SK-N-MC (cell line): ENCODE data around the gene DUSP16.

ENCODE experiments used
- EZH2 ChIP-seq: fragments of 200-600 bp; sonication (generic); IDR thresholded peaks from one replicate; pipeline ENCODE4 v1.6.1; 2017; ENCODE audit warnings: antibody characterized with exemption
- POLR2AphosphoS5 ChIP-seq: IDR thresholded peaks from 2 replicates; pipeline ENCODE4 v1.6.1; 2012; ENCODE audit warnings: mild to moderate bottlenecking, low read depth, low read length, borderline replicate concordance

DNA sequence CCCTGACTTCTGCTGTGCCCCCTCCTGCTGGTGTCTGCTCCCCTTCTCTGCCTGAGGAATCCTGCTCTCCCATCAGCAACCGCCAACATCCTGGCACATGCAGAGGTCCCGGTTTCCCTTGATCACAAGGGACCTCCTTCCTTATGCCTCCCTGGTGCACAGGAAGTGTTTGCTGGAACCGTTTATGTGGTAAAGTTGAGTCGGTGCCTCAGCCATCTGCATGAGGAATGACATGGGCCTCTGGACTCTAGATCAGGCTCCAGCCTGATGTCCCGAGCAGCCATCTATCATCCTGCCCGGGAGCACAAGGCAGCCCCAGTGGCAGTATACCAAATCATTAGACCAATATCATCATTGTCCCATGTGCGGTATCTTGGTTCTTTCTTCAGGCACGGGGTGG, 115.4 kb downstream of the DUSP16 start:
- TF ChIP-seq POLR2AphosphoS5, result no peak
- TF ChIP-seq EZH2, result no peak
